Sigmoid colon (tissue), 4 donors: Measurements from ENCODE around the gene RTF1.

Source experiments
- CTCF ChIP-seq, 4 experiments: fragments of 450-650 bp in 3 of 4; fragments of 200-600 bp in 1 of 4; IDR thresholded peaks; one replicate each; pipeline ENCODE4 v1.5.1; 2016 to 2019; ENCODE audit warnings: antibody characterized with exemption in 4 of 4, mild to moderate bottlenecking in 3 of 4, moderate library complexity in 2 of 4
- POLR2A ChIP-seq, 2 donors: fragments of 450-650 bp; IDR thresholded peaks; one replicate each; pipeline ENCODE4 v1.6.1; 2016; ENCODE audit warnings: antibody characterized with exemption in 2 of 2, mild to moderate bottlenecking in 2 of 2, moderate library complexity in 2 of 2
- POLR2AphosphoS5 ChIP-seq, 4 donors: sonication (generic); formaldehyde crosslinking; IDR thresholded peaks; one replicate each; pipeline ENCODE4 v1.6.1; 2017; ENCODE audit warnings: antibody characterized with exemption in 4 of 4

GRCh38 chr15:41506796-41507341, 90.0 kb downstream of the RTF1 start:
- no peak for TF ChIP-seq CTCF (IDR thresholded peaks at IDR 0.05)
- TF ChIP-seq POLR2AphosphoS5 (IDR thresholded peaks at IDR 0.05): no peak
- TF ChIP-seq POLR2A (IDR thresholded peaks at IDR 0.05): no peak
